Posterior cingulate gyrus (tissue), 11 donors: Measurements from ENCODE around the gene DDX41.
A peak's percentile ranks its signal among the peaks of the same experiment; 100 is the strongest.

ENCODE experiments used
- DNase-seq, 10 donors: peaks; one replicate each; pipeline versions ENCODE4 v3.0.0 to v3.0.0-alpha.2; 2020 to 2021; ENCODE audit warnings: mixed read lengths in 3 of 10
- intact Hi-C: fragments of 100-400 bp; cut with DNase I; formaldehyde crosslinking; loops from one replicate; pipeline ENCODE4 v1.15.1; 2023

DDX41 gene

GRCh38 chr5:177474002-177474476 is 42.7 kb downstream of the DDX41 start:
- DNase-seq, result no peak
- intact Hi-C loops, result no loop called here

- intact Hi-C loops, result no loop called here
- peak in 3 of 10 donors; percentile 38 to 49 (median 48) for DNase-seq
Measured at GRCh38 chr5:177473443-177474001, 43.2 kb downstream of the DDX41 start, which contains the start of gene DBN1. TSS of gene DBN1 (minus strand) at chr5:177473634. CDS start at chr5:177473521, 113 bp downstream.

DNA sequence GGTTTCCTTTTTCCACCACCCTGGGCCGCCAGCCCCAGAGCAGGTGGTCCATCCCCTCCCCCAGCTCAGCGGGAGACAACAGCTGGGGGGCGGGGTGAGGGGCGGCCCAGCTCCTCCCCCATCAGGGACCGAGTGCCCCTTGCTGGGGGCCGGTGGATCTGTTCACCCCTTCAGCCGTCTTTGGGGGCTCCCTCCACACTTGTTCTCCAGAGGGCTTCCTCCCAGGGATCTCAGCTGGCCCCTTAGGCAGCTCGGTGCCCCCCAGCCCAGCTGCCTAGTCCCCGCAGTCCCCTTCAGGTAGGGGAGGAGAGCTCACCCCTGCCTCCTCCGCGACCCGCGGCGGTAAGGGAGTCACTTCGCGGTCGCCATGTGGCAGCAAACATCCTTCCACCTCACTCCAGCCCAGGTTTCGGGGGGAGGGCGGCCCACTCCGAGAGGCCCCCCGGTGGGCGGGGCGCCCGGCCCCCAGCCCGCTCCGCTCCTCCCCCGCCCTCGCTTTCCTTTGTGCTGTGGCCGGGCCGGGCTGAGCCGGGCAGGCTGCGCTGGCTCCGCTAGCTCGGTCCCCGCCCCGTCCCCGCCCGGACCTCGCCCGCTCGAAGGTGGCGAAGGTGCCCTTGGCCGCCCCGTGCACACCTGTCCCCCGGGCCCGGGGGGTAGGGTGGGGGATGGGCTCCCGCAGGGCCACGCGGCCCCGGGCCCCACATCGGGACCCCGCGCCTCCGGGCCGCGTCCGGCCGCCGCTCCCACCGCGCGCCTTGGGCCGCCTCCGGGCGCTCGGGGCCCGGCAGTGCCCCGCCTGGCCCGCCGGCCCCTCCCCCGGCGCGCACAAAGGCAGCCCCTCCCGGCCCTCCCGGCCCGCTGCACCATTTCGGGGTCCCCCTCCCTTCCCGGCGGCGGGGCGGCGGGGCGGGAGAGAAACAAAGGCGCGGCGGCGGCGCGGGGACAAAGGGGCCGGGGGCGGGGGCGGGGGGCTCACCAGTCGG is 44.0 kb downstream of the DDX41 start:
- DNase-seq, result no peak

GRCh38 chr5:177471610-177472356 is 45.0 kb downstream of the DDX41 start:
- intact Hi-C loops, result no loop called here
- no peak for DNase-seq

More for the DNA sequence above, 44.0 kb downstream of the DDX41 start:
- intact Hi-C loops, result no loop called here

GRCh38 chr5:177470759-177471536 is 45.8 kb downstream of the DDX41 start:
- DNase-seq, result no peak
- intact Hi-C loops, result no loop called here

GRCh38 chr5:177469750-177470525 is 46.8 kb downstream of the DDX41 start:
- DNase-seq, result no peak

DNA sequence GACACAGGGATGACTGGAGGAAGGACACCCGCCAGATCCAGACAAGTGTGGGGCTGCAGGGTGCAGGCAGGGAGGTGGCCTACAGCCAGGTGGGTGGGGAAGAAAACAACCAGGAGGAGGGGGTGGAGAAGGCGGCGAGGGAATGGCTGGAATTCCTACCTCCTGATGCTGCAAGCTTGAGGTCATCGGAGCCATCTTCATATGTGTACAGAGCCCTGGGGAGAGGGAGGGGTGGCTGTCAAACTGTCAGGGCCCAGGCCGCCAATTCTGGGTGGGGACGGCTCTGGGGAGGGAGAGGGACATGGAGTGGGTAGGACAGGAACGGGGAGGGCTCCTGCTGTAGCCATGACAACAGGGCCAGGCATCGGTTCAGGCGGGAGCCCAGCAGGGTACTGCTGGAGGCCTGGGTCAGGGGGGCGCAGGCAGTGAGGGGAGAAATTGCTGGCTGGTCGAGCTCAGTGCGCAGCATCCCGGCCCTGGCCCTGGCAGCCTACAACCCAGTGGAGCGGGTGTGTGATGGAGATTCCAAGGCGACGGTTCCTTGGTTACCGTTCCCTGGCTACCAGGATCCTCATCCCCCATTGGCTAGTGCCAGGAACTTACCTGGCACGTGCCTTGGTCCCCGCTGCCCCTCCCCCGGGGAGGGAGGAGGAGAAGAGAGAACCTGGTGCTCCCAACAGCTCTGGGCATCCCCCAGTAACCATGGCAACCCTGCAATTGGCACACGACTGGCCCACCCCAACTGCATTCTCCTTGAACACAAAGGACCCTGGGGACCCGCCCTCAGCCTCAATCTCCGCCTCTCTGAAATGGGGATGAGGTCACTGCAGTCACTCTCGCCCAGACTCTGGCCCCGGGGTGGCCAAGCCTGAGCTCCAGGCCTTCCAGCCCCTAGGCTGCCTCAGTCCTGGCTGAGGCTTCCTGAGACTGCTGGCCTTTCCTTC is 47.8 kb downstream of the DDX41 start:
- intact Hi-C loops, result no loop called here
- peak in 7 of 10 donors; percentile 62 to 97 (median 81) for DNase-seq

More at GRCh38 chr5:177469750-177470525, 46.8 kb downstream of the DDX41 start:
- intact Hi-C loops, result no loop called here

DNA sequence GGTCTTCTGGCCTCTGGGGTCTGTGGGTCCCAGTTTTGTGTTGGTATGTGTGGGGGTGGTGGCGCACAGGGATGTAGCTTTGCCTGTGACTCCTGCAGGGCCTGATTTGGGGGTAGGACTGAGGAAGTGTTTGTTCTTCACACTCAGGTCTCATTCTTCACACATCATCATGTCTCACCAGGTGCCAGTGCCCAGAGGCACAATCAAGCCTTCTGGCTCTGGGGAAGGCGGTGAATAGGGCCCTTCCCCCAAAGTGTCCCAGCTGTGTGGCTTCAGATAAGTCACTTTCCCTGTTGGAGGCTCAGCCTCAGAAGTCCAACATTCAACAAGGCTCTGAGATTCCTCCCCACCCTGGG is 48.5 kb downstream of the DDX41 start:
- DNase-seq, result peak in 1 of 10 donors; percentile 50
- intact Hi-C loops, result no loop called here

- no peak for DNase-seq
- intact Hi-C loops, result no loop called here
Measured at GRCh38 chr5:177467436-177467835, 49.3 kb downstream of the DDX41 start.

- DNase-seq, result no peak
- intact Hi-C loops, result no loop called here
Measured at GRCh38 chr5:177466861-177467260, 49.9 kb downstream of the DDX41 start.

DNA sequence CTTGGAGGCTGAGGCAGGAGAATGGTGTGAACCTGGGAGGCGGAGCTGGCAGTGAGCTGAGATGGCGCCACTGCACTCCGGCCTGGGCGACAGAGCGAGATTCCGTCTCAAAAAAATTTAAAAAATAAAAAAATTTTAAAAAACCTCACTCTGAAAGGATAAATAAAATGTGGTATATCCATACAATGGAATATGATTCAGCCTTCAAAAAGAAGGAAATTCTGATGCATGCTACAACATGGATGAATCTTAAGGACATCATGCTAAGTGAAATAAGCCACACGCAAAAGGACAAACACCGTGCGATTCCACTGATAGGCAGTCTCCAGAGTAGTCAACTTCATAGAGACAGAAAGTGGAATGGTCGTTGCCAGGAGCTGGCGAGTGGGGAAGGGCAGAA is 51.7 kb downstream of the DDX41 start:
- intact Hi-C loops, result no loop called here
- DNase-seq, result no peak

- intact Hi-C loops, result no loop called here
- no peak for DNase-seq
Measured at GRCh38 chr5:177462021-177462670, 54.6 kb downstream of the DDX41 start.
